ENCODE measurements around the gene GNAI1.
A peak's percentile ranks its signal among the peaks of the same experiment; 100 is the strongest.
"Not testable (repeated sequence)": the region's sequence is repeated elsewhere in the genome, so short reads cannot be mapped to it uniquely, and the experiment has no call there.

GNAI1 gene

DNA sequence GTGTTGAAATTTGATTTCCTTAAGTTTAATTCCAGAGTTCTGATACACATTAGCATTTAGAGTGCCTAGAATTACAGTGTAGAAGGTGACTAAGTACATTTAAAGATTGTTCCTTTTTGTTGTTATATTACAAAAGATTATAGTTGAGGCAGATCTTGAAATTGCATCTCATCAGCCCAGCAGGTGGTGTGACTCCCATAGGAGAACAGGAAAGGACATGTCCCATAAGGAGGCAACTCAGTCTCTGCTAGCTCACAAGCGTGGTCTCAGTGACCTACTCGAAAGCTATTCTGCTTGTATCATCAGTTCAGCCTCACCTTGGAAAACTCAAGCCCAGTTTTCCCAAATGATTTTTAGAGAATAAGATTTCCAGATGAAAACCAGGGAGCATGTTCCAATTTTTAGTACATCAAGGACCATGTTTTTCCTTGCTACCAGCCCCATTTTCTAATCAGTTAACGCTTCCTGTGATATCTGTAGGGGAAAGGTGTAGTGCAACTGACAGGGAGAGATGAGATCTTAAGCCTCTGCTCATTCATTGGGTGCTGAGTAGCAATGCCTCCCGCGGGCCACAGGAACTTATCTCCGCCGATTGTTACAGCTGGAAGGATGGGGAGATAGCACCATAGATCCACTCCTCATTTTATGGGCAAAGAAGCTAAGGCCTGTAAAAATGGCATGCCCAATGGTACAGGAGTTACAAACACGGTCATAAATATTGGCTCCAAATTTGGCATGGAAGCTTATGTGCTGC lies 1.1 kb upstream of the GNAI1 start:
- no peak for DNase-seq

DNA sequence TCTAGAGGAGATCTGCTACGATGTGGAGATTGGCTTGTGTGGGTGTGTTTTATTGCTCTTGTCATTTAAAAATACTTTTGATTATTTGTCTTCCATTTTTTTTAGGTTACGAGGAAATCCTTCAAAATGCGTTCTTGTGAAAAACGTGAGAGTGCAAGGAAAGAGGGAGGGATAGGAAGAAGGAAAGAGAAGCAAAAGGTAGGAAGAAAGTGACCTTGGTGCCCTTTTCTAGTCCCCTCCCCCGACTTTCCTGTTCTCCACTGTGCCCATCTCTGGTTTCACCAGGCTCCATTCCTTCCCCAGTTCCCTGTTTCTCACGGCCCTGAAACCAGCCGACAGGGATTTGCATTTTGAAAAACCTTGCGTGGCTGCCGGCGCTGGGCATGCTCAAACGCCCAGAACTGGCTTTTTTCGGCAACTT lies 506 bp upstream of the GNAI1 start:
- DNase-seq, result no peak

DNA sequence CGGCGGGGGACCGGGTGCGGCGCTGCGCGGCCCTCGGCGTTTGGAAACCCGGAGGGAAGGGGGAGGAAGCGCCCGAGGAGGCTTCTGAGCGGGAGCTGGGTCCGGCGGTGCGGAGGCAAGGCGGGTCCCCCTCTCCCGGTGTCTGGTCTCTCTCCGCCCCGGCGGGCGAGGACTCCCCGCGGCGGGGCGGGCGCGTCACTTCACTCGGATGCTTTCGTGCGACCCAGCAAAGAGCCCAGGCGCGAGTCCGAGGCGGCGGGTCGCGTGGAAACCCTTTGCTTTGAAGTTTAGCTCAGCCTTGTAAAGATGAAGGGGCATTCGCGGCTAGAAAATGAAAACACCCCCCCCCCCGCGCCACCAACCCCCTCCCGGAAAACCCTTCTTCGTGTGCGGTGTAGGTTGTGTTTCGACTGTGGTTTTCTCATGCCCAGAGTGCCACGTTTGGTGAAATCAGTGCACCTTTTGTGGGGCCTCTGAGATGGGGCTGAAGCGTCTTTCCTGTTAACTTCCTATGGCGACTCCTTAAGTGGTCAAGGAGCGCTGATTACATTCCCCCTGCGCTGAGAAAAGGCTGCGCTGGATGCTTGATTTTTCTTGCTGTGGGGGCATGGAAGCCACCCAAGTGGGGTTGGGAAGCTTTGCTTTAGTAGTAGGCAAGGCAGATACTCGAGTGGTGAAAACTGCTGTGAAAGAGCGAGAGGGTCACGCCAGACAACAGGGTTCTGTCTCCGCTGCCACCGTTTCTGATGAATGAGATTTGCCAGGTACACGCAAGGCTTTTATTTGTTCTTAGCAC lies 876 bp downstream of the GNAI1 start:
- DNase-seq, result peak in 1 of 4 experiments; percentile 17

DNA sequence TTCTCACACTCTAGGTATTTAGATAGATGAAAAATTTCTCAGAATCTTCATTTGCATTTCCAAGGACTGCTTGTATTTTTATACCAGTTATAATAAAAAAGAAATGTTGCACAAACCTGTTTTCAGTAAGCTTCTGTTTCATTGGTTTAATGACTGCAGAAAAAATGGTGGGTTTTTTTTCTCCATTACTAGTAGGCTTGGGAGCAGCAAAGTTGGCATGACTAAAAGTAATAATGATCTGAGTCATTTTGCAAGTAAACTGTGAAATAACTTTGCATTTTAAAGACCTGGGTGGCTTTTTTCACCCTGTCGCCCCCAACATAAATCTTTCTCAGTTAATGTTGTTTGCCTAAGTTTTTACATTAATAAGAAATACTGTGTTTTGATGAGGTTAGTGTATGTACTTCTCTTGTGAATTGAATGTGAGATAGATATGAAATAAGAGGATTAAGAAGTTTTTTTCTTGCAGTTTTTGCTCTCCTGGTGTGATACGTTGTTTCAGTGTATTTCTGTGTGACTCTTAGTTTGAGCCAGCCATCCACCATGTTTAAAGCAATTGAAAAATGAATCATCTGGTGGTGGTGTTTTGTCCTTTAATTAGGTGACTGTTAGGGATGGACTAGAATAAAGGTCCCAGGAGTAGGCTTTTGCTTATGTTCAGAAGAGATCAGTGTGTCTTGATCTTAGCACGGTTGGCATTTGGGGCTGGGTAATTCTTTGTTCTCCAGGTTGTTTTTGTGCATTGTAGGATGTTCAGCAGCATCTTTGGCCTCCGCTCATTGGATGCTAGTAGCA lies 1.8 kb downstream of the GNAI1 start:
- DNase-seq, result no peak

DNA sequence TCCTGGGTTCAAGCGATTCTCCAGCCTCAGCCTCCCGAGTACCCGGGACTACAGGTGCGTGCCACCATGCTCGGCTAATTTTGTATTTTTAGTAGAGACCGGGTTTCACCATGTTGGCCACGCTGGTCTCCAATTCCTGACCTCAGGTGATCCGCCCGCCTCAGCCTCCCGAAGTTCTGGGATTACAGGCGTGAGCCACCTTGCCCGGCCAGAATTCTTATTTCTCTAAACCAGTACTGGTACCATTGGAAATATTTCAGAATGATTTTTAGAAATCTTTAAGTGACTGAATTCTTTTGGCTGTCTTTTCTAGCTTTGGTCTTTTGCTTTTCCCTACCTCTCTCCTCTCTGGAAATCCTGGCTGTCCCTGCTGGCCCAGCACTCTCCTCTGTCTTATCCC lies 2.8 kb downstream of the GNAI1 start:
- DNase-seq, result no peak

DNA sequence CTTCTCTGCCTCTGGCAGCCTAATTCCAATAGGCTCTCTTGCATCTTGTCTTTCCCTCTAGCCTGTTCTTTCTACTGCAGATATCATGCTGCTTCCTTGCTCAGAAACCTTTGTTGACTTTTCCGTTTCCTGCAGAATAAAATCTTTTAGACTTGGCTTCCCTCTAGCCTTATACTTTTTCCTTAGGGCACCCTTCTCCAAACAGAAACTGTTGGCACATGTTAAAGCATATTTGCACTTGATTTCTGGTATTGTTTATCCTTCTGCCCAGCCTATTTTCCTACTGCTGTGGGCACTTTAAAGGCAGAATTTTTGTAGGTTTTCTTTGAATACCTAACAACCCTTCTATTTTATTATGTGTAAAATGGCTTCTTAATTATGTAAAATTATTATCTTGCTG lies 4.6 kb downstream of the GNAI1 start:
- DNase-seq, result no peak

DNA sequence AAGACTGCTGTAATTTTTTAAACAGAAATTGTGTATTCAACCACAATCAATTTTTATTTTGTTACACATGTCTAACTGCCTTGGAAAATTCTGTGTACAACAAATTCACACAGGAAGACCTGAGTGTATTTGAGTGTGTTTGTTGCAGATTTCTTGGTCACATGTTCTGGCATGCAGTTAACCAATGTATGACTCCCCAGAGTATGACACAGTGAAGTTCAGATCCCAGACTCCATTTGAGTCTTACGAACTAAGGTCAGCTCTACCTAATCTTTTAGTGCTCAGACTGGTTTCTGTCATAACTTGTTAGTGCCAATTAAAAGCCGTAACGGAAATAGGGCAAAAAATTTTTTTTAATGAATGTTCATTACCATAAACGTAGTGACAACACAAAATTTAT lies 5.8 kb downstream of the GNAI1 start:
- no peak for DNase-seq

DNA sequence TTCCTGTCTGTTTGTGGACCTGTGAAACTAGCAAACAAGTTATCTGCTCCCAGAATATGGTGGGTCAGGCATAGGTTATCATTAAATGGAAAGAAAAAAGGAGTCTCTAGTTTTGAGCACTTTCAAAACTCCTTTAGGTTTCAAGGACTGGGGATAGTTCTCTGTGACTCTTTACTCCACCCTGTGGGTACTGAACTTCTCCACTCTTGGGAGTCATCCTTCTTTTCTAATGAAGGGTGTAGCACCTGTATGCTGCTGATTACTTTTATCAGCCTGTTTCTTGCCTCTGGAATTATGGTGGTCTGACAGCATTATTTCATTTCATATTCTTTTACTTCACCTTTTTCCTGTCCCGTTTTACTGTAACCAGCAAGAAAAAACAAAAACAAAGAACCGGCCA lies 6.7 kb downstream of the GNAI1 start:
- DNase-seq, result no peak

DNA sequence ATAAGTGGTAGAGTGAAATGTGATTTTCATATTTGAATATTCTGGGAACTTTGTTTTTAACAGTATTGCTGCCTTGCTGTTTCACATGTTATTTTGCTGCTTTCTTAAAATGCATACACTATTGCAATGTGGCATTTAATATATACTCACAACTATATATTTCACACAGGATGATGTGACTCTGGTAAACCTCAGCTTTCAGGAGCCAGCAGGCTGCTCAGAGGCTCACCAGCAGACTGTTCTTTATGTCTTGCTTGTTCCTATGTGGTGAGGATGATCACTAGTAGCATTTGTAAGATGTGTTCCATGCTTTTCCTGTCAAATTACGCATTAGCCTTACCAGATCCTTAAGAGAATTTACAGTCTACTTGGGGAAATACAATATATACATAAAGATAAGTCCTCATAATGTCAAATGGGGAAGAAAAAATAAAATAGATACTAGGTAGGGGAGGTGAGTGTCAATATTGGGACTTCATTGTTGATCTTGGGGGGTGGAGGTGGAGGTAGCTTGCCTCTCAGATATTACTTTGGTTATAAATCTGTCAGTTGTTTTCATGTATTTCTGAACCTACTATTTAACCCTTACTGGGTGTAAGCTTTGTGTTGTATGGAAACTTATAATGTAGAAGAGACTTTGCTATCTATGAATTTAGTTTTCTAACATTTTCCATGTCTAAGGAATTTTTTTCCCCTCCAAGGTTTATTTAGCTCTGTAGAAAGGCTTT lies 8.4 kb downstream of the GNAI1 start:
- no peak for DNase-seq

DNA sequence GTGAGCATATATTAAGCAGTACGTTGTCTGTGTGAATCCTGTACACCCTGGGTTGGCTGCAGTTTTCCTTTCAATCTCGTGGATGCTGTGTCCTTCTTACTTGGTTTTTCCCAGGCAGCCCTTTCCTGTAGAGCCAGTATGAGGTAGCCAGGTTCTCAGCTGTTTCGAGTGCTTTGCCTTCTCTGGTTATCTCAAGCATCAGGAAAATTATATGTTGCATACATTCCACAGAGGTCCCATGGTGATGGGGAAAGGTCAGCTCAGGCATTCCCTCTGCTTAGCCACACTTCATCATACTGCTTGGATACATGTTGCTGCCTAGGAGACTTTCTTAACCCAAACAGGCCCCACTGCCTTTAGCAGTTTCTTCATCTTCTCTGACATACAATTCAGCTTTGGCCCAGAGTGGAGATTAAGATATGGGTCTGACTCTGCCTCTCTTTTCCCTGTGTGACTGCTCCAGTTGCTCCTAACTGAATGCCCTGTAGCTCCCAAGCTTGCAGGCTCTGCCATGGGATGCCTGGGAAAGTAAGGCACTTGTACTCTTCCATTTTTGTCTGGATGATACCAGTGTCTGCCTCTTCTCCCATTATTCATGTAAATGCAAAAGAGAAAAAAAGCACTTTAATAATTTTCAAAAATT lies 11.3 kb downstream of the GNAI1 start:
- DNase-seq, result no peak

DNA sequence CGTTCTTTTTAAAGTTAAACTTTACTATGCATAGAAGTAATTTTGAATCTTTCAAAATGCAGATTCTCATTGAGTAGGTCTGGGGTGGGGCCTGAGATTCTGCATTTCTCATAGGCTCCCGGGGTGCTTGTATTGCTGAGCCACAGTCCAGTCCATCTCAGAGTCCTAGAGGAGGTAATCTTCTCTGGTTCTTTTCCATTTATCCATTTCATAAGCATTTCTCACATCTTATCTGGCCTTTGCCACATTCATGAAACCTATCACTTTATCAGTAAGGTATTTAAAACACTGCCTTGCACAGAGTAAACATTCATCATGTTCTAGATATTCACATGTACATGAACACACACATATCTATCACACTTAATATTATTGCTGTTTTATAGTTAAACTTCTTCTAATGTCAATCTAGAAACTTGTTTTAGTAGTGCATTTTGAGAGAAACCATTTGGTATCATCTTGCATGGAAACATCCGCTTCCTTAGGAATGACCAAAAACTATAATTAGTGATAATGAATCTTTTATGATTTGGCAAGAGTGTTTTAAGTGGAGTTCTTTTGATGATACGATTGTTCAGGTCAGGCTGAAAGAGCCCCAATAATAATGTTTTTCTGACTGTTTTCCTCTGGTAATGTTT lies 12.0 kb downstream of the GNAI1 start:
- DNase-seq, result no peak

DNA sequence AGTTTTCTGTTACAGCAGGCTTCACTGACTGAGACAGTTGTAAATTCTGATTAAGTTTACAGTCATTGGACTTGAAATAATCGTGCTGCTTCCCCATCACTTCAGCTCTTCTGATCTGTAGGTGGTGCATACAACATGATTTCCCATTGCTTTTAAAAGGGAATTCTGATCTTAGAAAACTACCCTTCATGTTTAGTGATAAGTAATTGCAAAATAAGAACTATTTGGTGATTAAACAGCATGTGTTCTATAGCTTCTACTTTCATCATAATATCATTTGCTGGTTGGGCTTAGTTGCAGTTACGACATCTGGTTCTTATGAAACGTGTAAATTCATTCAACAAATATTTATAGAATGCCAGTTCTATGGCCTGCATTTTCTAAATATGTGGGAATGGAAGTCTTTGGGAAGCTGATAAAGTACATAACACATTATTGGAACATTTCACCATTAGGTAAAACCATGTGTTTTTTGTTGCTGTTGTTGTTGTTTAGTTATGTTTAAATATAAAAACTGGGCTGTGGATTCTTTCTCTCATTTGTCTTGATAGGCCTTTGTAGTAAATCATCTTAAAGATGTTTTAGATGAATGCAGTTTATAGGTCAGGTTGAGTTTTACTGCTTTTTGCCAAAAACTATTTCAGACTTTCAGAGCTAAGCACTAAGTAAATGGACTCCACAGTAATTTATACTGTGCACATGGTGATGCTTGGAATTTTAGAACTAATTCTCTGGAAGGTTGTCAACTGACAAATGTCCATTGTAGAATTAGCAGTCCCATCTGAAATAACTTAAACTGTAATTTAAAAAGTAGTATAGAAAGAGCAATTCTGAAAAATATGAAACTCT lies 13.1 kb downstream of the GNAI1 start:
- DNase-seq, result no peak

DNA sequence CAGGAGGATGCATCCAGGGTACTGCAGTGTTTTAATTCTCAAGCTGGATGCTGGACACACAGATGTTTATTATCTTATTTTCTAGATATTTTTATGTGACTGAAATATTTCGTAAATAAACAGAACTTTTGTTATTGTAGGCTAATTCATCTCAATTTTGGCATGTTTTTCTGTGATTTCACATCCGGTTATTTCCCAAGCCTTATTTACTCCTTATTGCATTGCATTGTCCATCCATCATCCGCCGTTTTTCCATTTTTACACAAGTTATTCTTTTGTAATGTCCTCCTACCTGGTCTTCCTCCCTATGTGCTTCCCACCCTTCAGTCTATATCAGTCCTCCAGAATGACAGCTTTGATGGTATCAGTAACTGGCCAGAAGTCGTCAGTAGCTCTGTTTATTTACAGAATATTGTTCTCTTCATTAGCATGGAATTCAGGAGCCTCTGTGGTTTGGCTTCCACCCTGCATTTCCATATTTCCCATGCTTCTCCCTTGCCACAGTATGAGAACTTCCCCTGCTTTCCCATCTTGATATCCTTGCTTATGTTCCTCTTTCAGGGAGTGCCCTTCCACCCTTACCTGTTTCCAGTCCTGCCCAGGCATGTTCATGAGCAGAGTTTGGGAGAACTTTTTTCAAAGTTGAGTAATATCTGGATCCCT lies 16.1 kb downstream of the GNAI1 start:
- DNase-seq, result no peak

DNA sequence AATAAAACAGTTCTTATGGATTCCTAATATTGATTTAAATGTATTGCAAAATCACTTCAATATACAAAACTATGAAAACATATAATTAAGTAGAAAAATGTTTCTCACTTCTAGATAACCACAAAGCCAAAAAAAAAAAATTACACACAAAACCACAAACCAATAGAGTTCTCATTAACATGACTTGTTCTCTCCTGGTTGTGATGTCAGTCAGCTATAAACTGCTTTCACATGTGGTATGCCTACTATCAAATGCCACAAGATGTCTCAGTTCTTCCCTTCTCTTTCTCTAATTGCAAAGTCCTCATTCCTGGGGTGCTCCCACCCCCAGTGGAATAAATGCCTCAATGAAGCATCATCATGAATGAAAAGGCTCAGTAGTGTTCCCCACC lies 16.6 kb downstream of the GNAI1 start:
- no peak for DNase-seq

DNA sequence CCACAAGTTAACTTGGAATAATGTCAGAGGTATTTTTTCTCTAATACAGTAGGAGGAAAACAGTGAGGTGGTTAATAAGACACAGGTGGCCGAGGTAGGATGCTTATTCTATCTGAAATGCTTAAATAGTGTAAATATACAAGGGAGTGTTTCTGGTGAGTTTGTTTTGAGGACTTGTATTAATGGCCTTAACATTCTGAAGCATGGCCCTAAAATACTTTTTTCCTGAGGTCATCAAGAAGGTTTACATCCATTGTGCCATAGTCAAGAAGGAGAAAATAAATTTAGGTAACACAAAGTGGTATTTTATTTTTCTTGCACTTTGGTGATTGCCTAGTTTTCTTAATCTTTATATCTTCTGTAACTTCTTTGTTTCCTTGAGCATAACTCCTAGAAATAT lies 18.8 kb downstream of the GNAI1 start:
- DNase-seq, result no peak

DNA sequence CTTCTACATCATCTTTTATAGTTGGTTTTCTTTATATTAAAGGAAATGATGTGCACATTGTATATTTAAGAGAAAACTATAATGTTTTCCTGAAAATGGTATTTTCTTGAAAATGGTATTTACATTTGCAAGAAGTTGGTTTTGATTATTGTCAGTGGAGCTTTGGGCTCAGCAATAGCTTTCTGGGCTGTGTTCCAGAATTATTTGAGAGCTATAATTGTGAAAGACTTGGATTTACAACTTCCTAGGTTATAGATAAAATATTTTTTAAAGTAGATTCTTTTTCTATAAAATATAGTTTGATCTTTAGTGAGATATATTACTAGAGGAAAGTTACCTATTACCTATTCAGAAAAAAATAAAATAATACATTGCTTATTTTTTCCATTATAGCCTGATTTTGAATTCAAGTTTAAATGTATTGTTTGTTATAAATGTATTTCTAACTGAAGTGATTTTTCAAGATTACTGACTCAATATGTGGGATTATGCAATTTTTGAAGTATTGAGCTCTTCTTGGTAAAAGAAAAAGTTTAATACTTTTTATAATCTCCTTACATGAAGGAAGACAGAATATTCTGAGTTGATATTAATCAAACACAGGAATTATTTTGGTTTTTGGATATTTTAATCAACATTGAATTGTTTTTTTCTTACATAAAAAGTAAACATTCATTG lies 20.2 kb downstream of the GNAI1 start:
- no peak for DNase-seq

DNA sequence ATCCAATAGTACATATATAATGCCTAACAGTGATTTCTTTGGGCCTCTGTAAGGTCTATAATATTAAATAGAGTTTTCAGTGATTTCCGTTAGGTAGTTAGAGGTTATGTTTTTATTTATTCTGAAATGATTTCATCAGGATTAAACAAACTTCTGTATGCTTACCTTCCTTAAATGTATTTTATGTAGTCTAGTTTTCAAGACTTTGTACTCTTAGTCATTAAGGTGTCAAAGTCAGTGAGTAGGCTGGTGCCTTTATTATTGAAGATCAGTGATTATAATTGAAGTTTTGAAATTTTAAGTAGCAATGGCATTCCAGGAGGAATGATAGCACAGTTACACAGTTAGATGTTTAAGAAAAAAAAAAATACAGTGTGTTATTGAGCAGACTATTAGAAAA lies 20.7 kb downstream of the GNAI1 start:
- no peak for DNase-seq

DNA sequence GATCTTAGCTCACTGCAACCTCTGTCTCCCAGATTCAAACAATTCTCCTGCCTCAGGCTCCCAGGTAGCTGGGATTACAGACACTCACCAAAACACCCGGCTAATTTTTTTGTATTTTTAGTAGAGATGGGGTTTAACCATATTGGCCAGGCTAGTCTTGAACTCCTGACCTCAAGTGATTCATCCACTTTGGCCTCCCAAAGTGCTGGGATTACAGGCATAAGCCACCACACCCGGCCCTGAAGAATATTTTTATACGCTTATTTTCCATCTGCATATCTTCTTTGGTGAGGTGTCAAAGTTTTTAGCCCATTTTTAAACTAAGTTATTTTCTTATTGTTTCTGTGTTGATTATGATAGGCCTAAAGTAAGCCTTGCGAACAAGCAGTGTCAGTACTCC lies 23.1 kb downstream of the GNAI1 start:
- DNase-seq, result not testable (repeated sequence)

DNA sequence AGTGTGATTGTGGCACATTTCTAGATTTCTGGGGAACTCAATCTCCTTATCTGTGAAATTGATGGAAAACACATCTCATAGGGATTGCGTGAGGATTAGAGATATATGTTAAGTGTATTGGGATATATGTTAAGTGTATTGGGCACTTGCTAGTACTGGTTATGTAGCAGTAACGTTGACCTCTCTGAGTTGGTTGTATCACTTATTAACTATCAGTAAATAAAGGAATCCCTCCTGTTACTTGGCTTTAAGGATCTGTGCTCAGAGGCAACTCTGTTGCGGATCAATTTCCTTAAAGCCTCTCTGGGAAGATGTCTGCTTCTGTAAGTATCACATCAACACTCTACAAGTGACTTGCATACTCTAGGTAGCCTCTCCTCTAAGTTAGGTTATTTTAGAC lies 25.2 kb downstream of the GNAI1 start:
- DNase-seq, result no peak

DNA sequence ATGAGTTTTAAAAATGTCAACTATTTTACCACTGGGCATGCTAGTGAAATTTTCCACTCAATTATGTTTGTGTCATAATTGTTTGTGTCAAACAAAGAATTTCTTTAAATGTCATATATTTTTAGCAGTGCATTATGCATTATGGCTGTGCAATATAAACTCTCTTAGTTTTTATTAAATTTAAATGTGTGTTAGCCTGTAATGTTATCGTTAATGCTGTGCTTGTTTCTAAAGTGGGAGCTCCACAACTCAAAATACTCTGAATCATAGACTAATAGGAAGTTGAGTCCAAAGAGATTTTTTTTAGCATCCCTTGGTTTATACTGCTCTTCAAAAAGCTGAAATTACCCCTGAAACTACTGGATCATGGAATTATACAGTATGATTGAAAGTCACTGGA lies 26.8 kb downstream of the GNAI1 start:
- DNase-seq, result no peak

Data from activated naive CD4-positive, alpha-beta T cell (primary cell).